Activated T-cell treated with anti-CD3 and anti-CD28 coated beads for 1 hour (primary cell): ENCODE measurements around the gene CARMIL1.
"Not testable (repeated sequence)": the region's sequence is repeated elsewhere in the genome, so short reads cannot be mapped to it uniquely, and the experiment has no call there.

ENCODE experiments used
- DNase-seq: peaks from one replicate; pipeline ENCODE4 v3.0.0-alpha.2; 2020; ENCODE audit warnings: low read depth

CARMIL1 gene

GRCh38 chr6:25411316-25411950, 132.3 kb downstream of the CARMIL1 start:
- no peak for DNase-seq

GRCh38 chr6:25413207-25413905, 134.2 kb downstream of the CARMIL1 start:
- DNase-seq = no peak

GRCh38 chr6:25414168-25414567, 135.0 kb downstream of the CARMIL1 start:
- no peak for DNase-seq

- DNase-seq = no peak
Measured at GRCh38 chr6:25414755-25415154, 135.6 kb downstream of the CARMIL1 start.

GRCh38 chr6:25415274-25415673, 136.1 kb downstream of the CARMIL1 start:
- no peak for DNase-seq

- no peak for DNase-seq
Measured at GRCh38 chr6:25415701-25416100, 136.5 kb downstream of the CARMIL1 start.

GRCh38 chr6:25417046-25417605, 138.0 kb downstream of the CARMIL1 start:
- no peak for DNase-seq

- DNase-seq = no peak
Measured at GRCh38 chr6:25418454-25419052, 139.4 kb downstream of the CARMIL1 start.

GRCh38 chr6:25419879-25420278, 140.7 kb downstream of the CARMIL1 start:
- no peak for DNase-seq

- DNase-seq = no peak
Measured at GRCh38 chr6:25423358-25423757, 144.2 kb downstream of the CARMIL1 start.

- DNase-seq = no peak
Measured at GRCh38 chr6:25424303-25424702, 145.1 kb downstream of the CARMIL1 start.

- no peak for DNase-seq
Measured at GRCh38 chr6:25427549-25427948, 148.4 kb downstream of the CARMIL1 start.

GRCh38 chr6:25428758-25429317, 149.7 kb downstream of the CARMIL1 start:
- DNase-seq = no peak

- DNase-seq = no peak
Measured at GRCh38 chr6:25431306-25431974, 152.3 kb downstream of the CARMIL1 start.

GRCh38 chr6:25431975-25432307, 152.8 kb downstream of the CARMIL1 start:
- no peak for DNase-seq

GRCh38 chr6:25434921-25435320, 155.7 kb downstream of the CARMIL1 start:
- DNase-seq = no peak

- no peak for DNase-seq
Measured at GRCh38 chr6:25435416-25435985, 156.3 kb downstream of the CARMIL1 start.

- DNase-seq = no peak
Measured at GRCh38 chr6:25436760-25437159, 157.6 kb downstream of the CARMIL1 start.

- no peak for DNase-seq
Measured at GRCh38 chr6:25439368-25439767, 160.2 kb downstream of the CARMIL1 start.

GRCh38 chr6:25441663-25442270, 162.6 kb downstream of the CARMIL1 start:
- no peak for DNase-seq

GRCh38 chr6:25442898-25443297, 163.7 kb downstream of the CARMIL1 start:
- no peak for DNase-seq

GRCh38 chr6:25444521-25444920, 165.3 kb downstream of the CARMIL1 start:
- not testable (repeated sequence) for DNase-seq
